Measurements from ENCODE around the gene CRYL1. TPM values are rescaled to one million over a fixed set of nuclear protein-coding genes. Genes with fewer than 3 reads are reported as not detected.

The CRYL1 gene
- total and polyA plus RNA-seq, 7 donors: 33.0 to 183 (median 53.5) TPM

- Histone ChIP-seq H3K4me3 (no peak overlapping the region), H3K36me3 (peaks cover 0 to 3% (median 0%) of the 10 kb centered on the region in 4 donors), H3K27me3 (no peaks in the 10 kb centered on the region), H3K27ac (no peak overlapping the region), H3K4me1 (peaks cover 0 to 19% (median 15%) of the 10 kb centered on the region in 4 donors), H3K9me3 (no peaks in the 10 kb centered on the region)
- no peak for DNase-seq
- WGBS, 2 donors: 92 to 99% methylated on average over 1 of the region's 1 CpG
- TF ChIP-seq POLR2AphosphoS5 (IDR thresholded peaks at IDR 0.05): no peak
- TF ChIP-seq, protein P1, sequence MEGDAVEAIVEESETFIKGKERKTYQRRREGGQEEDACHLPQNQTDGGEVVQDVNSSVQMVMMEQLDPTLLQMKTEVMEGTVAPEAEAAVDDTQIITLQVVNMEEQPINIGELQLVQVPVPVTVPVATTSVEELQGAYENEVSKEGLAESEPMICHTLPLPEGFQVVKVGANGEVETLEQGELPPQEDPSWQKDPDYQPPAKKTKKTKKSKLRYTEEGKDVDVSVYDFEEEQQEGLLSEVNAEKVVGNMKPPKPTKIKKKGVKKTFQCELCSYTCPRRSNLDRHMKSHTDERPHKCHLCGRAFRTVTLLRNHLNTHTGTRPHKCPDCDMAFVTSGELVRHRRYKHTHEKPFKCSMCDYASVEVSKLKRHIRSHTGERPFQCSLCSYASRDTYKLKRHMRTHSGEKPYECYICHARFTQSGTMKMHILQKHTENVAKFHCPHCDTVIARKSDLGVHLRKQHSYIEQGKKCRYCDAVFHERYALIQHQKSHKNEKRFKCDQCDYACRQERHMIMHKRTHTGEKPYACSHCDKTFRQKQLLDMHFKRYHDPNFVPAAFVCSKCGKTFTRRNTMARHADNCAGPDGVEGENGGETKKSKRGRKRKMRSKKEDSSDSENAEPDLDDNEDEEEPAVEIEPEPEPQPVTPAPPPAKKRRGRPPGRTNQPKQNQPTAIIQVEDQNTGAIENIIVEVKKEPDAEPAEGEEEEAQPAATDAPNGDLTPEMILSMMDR (IDR thresholded peaks at IDR 0.05): no peak
- intact Hi-C loops (cut with DNase I): no loop called here
Measured at GRCh38 chr13:20570517-20570916, 44.9 kb upstream of the CRYL1 start.

GRCh38 chr13:20567881-20568528, 42.3 kb upstream of the CRYL1 start:
- Histone ChIP-seq H3K4me1 (peaks cover 0 to 19% (median 15%) of the 10 kb centered on the region in 4 donors), H3K9me3 (no peaks in the 10 kb centered on the region), H3K36me3 (no peaks in the 10 kb centered on the region), H3K27me3 (no peaks in the 10 kb centered on the region), H3K27ac (peak overlapping the region; percentile 94 to 96 (median 95)), H3K4me3 (peak overlapping the region; percentile 67 to 81 (median 74))
- TF ChIP-seq, protein P1 (IDR thresholded peaks at IDR 0.05): no peak
- WGBS, 2 donors: 13 to 49% methylated on average over 9 of the region's 9 CpGs
- intact Hi-C loops (cut with DNase I): loop anchor here (2.0 to 10.0 kb wide), 2 partner anchors 73 to 257 kb away; no protein-coding TSS in a partner anchor
- DNase-seq: no peak

DNA sequence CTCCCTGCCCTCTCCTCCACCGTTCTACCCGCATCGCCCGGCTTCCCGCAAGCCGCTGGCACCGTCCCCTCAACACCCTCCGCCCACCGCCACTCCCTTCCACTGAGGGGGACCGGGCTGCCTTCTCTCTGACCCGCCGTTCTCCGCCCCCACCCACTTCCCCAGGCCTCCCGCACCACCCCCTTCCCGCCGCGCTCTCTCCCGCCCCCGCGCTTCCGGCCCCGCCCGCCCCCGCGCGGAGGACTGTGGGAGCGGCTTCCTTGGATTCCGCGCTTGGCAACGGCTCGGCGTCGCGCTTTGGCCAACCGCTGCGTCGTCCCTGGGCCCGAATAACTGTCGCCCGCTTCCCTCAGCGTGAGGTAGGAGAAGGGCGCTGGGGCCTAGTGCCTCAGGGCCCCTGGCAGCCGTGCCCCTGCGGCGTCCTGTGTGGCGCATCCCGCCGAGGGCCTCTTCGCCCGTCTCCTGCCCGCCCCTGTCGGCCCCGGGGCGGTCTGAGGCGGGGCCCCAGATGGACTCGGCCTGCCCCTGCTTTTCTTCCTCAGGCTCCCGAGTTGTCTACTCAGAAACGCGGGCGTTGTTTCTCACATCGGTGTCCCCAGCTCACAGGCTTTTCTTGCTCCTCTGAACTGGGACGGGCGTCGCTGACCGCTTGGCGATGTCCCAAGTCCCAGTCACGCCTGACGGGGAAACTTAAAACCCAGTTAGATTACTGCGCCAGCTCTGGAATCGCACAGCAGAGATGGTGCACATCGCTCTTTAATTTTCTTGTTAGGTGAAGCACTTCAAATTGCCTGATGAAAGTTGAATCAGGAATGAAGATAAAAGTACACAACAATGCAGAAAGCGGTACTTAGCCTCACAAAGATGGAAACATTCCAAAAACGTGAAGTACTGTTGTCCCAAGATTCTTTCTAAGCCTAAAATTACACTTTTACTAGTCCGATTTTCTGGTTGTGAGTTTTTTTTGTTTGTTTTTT, 41.5 kb upstream of the CRYL1 start, which contains the start of gene IFT88:
Gene IFT88 (plus strand): TSS at position 260 of the 977 bp plus-strand sequence. CDS start 7,229 bp downstream, outside the sequence.
- no peaks in the 10 kb centered on the region for H3K9me3 ChIP-seq
- intact Hi-C loops (cut with DNase I): loop anchor here (1.0 to 10.0 kb wide), 3 partner anchors 41 to 258 kb away; no protein-coding TSS in a partner anchor
- H3K27me3 ChIP-seq: no peaks in the 10 kb centered on the region
- H3K27ac ChIP-seq: peak within 1 kb of the TSS; percentile 94 to 96 (median 95)
- TF ChIP-seq POLR2AphosphoS5 (IDR thresholded peaks at IDR 0.05): peak; percentile 50 to 86 (median 79)
- peak in 1 of 2 donors; percentile 9 for TF ChIP-seq POLR2A (IDR thresholded peaks at IDR 0.05)
- no peak for TF ChIP-seq EP300 (IDR thresholded peaks at IDR 0.05)
- TF ChIP-seq, protein P1 (IDR thresholded peaks at IDR 0.05): no peak
- WGBS, 2 donors: 1% methylated on average over 74 of the region's 74 CpGs
- H3K4me3 ChIP-seq: peak within 1 kb of the TSS; percentile 67 to 81 (median 74)
- peak; percentile 92 for DNase-seq
- no peaks in the 10 kb centered on the region for H3K36me3 ChIP-seq
- H3K4me1 ChIP-seq: peaks cover 0 to 19% (median 15%) of the 10 kb centered on the region in 4 donors

- intact Hi-C loops (cut with DNase I): loop anchor here (1.0 to 10.0 kb wide), 3 partner anchors 40 to 258 kb away; no protein-coding TSS in a partner anchor
- peak; percentile 86 for DNase-seq
- WGBS, 2 donors: 1 to 3% methylated on average over 21 of the region's 21 CpGs
Measured at GRCh38 chr13:20566468-20566897, 40.8 kb upstream of the CRYL1 start.

More at GRCh38 chr13:20566468-20566897, 40.8 kb upstream of the CRYL1 start:
- peak overlapping the region; percentile 67 to 81 (median 74) for H3K4me3 ChIP-seq
- no peaks in the 10 kb centered on the region for H3K36me3 ChIP-seq
- H3K9me3 ChIP-seq: no peaks in the 10 kb centered on the region
- peaks cover 0 to 19% (median 15%) of the 10 kb centered on the region in 4 donors for H3K4me1 ChIP-seq
- TF ChIP-seq POLR2AphosphoS5 (IDR thresholded peaks at IDR 0.05) (peak in 2 of 4 donors; percentile 10 to 56), EP300 (IDR thresholded peaks at IDR 0.05) (peak in 1 of 4 donors; percentile 55), POLR2A (IDR thresholded peaks at IDR 0.05) (no peak)
- peak overlapping the region; percentile 94 to 96 (median 95) for H3K27ac ChIP-seq
- H3K27me3 ChIP-seq: no peaks in the 10 kb centered on the region

Data from sigmoid colon (tissue), 7 donors.